HEK293 (cell line): ENCODE data around the gene ZNF367.
A peak's percentile ranks its signal among the peaks of the same experiment; 100 is the strongest.

Experiments
- GLIS1 ChIP-seq: fragments of 450-650 bp; formaldehyde crosslinking; IDR thresholded peaks from 2 replicates; pipeline ENCODE4 v1.5.1; 2016; ENCODE audit warnings: missing biosample characterization, missing genetic modification characterization
- GLIS2 ChIP-seq: fragments of 450-650 bp; formaldehyde crosslinking; IDR thresholded peaks from 2 replicates; pipeline ENCODE4 v1.5.1; 2016; ENCODE audit warnings: missing biosample characterization, missing genetic modification characterization
- REST ChIP-seq: fragments of 450-650 bp; formaldehyde crosslinking; IDR thresholded peaks from 2 replicates; pipeline ENCODE4 v1.5.1; 2016; ENCODE audit warnings: missing biosample characterization, missing genetic modification characterization
- ZBTB20 ChIP-seq: fragments of 450-650 bp; formaldehyde crosslinking; IDR thresholded peaks from 2 replicates; pipeline ENCODE4 v1.5.1; 2016; ENCODE audit warnings: missing biosample characterization, missing genetic modification characterization
- ZBTB26 ChIP-seq: fragments of 450-650 bp; formaldehyde crosslinking; optimal IDR thresholded peaks from 2 replicates; pipeline ENCODE3; 2016; ENCODE audit warnings: missing biosample characterization, mild to moderate bottlenecking, missing genetic modification characterization
- ZBTB49 ChIP-seq: fragments of 450-650 bp; formaldehyde crosslinking; IDR thresholded peaks from 2 replicates; pipeline ENCODE4 v1.5.1; 2016; ENCODE audit warnings: missing biosample characterization, missing genetic modification characterization, low read depth
- ZNF10 ChIP-seq: fragments of 450-650 bp; formaldehyde crosslinking; IDR thresholded peaks from 2 replicates; pipeline ENCODE4 v1.5.1; 2017; ENCODE audit warnings: missing biosample characterization, missing genetic modification characterization
- ZNF140 ChIP-seq: fragments of 450-650 bp; formaldehyde crosslinking; IDR thresholded peaks from 2 replicates; pipeline ENCODE4 v1.5.1; 2016; ENCODE audit warnings: missing biosample characterization, missing genetic modification characterization
- ZNF18 ChIP-seq: fragments of 450-650 bp; formaldehyde crosslinking; IDR thresholded peaks from 2 replicates; pipeline ENCODE4 v1.5.1; 2016; ENCODE audit warnings: missing biosample characterization, missing genetic modification characterization
- ZNF2 ChIP-seq: fragments of 450-650 bp; formaldehyde crosslinking; IDR thresholded peaks from 2 replicates; pipeline ENCODE4 v1.5.1; 2016; ENCODE audit warnings: missing biosample characterization, missing genetic modification characterization
- ZNF211 ChIP-seq: fragments of 450-650 bp; formaldehyde crosslinking; IDR thresholded peaks from 2 replicates; pipeline ENCODE4 v1.5.1; 2016; ENCODE audit warnings: low read depth, missing biosample characterization, missing genetic modification characterization
- ZNF239 ChIP-seq: fragments of 450-650 bp; formaldehyde crosslinking; IDR thresholded peaks from 2 replicates; pipeline ENCODE4 v1.5.1; 2016; ENCODE audit warnings: missing biosample characterization, missing genetic modification characterization
- ZNF302 ChIP-seq: fragments of 450-650 bp; formaldehyde crosslinking; IDR thresholded peaks from 2 replicates; pipeline ENCODE4 v1.5.1; 2016; ENCODE audit warnings: missing biosample characterization, missing genetic modification characterization, low read depth
- ZNF324 ChIP-seq: fragments of 450-650 bp; formaldehyde crosslinking; IDR thresholded peaks from 2 replicates; pipeline ENCODE4 v1.5.1; 2016; ENCODE audit warnings: missing biosample characterization, missing genetic modification characterization
- ZNF335 ChIP-seq: fragments of 450-650 bp; formaldehyde crosslinking; conservative IDR thresholded peaks from 2 replicates; pipeline ENCODE4 v1.5.1; 2016; ENCODE audit warnings: missing biosample characterization, missing genetic modification characterization
- ZNF423 ChIP-seq: fragments of 450-650 bp; formaldehyde crosslinking; IDR thresholded peaks from 2 replicates; pipeline ENCODE4 v1.5.1; 2016; ENCODE audit warnings: missing biosample characterization, missing genetic modification characterization
- ZNF501 ChIP-seq: fragments of 450-650 bp; formaldehyde crosslinking; IDR thresholded peaks from 2 replicates; pipeline ENCODE4 v1.5.1; 2016; ENCODE audit warnings: missing biosample characterization, missing genetic modification characterization
- ZNF510 ChIP-seq: fragments of 450-650 bp; formaldehyde crosslinking; IDR thresholded peaks from 2 replicates; pipeline ENCODE4 v1.5.1; 2018; ENCODE audit warnings: mild to moderate bottlenecking, missing genetic modification characterization, missing biosample characterization; ENCODE audit not compliant: insufficient replicate concordance
- ZNF555 ChIP-seq: fragments of 450-650 bp; formaldehyde crosslinking; conservative IDR thresholded peaks from 2 replicates; pipeline ENCODE4 v1.5.1; 2017; ENCODE audit warnings: missing biosample characterization, mild to moderate bottlenecking, missing genetic modification characterization, inconsistent platforms
- ZNF629 ChIP-seq: fragments of 450-650 bp; formaldehyde crosslinking; IDR thresholded peaks from 2 replicates; pipeline ENCODE4 v1.5.1; 2017; ENCODE audit warnings: missing biosample characterization, missing genetic modification characterization
- ZNF785 ChIP-seq: fragments of 450-650 bp; formaldehyde crosslinking; IDR thresholded peaks from 2 replicates; pipeline ENCODE4 v1.5.1; 2016; ENCODE audit warnings: missing biosample characterization, missing genetic modification characterization
- TF ChIP-seq, protein P1 (sequence below): fragments of 450-650 bp; formaldehyde crosslinking; IDR thresholded peaks from 2 replicates; pipeline ENCODE4 v1.5.1; 2016; ENCODE audit warnings: missing biosample characterization, missing genetic modification characterization
- TF ChIP-seq, protein P2 (sequence below): fragments of 450-650 bp; formaldehyde crosslinking; IDR thresholded peaks from 2 replicates; pipeline ENCODE4 v1.5.1; 2016; ENCODE audit warnings: missing biosample characterization, missing genetic modification characterization
- TF ChIP-seq, protein P3 (sequence below): fragments of 450-650 bp; formaldehyde crosslinking; IDR thresholded peaks from 2 replicates; pipeline ENCODE4 v1.5.1; 2017; ENCODE audit warnings: missing biosample characterization, missing genetic modification characterization

The ZNF367 gene

DNA sequence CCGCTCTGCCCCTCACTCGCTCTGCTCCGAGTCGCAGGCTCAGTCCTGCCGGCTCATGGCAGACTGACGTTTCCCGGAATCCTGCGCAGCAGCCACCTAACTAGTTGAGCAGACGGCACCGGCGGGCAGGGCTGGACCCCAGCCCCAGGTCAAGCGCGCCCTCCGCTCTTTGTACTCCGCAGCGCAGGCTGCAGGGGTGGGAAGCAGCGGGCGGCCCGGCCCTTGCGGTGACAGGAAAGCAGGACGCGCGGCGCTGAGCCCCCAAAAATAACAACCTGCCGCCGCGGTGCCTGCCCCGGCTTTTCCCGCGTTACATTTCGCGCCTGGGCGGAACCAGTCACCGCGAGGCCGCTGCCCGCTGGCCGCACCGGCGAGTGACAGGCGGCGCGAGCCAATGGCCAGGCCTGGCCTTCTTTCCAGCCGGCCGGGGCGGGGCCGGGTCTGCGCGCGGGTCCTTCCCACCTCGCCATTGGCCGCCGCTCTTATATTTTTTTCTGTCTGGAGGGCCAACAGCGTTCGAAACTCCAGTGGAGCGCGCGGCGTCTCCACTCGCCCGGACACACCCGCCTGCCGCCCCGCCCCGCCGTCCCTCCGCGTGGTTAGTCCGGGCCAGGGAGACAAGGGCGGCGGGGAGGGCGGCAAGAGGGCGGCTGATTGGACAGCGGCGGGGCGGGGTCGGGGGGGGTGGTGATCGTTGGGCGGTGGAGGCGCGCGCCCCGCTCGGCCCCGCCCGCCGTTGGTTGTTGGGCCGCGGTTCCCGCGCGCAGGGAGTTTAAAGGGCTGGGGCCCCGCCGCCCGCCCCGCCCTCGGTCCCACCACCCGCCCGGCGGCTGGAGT, at the start of gene ZNF367 (continued):
- TF ChIP-seq, protein P1, sequence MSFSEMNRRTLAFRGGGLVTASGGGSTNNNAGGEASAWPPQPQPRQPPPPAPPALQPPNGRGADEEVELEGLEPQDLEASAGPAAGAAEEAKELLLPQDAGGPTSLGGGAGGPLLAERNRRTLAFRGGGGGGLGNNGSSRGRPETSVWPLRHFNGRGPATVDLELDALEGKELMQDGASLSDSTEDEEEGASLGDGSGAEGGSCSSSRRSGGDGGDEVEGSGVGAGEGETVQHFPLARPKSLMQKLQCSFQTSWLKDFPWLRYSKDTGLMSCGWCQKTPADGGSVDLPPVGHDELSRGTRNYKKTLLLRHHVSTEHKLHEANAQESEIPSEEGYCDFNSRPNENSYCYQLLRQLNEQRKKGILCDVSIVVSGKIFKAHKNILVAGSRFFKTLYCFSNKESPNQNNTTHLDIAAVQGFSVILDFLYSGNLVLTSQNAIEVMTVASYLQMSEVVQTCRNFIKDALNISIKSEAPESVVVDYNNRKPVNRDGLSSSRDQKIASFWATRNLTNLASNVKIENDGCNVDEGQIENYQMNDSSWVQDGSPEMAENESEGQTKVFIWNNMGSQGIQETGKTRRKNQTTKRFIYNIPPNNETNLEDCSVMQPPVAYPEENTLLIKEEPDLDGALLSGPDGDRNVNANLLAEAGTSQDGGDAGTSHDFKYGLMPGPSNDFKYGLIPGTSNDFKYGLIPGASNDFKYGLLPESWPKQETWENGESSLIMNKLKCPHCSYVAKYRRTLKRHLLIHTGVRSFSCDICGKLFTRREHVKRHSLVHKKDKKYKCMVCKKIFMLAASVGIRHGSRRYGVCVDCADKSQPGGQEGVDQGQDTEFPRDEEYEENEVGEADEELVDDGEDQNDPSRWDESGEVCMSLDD = peak; percentile 86
- TF ChIP-seq GLIS2 (tag by site-specific recombination) = peak; percentile 31; the same call in 1 of the 2 replicates
- TF ChIP-seq, protein P2, sequence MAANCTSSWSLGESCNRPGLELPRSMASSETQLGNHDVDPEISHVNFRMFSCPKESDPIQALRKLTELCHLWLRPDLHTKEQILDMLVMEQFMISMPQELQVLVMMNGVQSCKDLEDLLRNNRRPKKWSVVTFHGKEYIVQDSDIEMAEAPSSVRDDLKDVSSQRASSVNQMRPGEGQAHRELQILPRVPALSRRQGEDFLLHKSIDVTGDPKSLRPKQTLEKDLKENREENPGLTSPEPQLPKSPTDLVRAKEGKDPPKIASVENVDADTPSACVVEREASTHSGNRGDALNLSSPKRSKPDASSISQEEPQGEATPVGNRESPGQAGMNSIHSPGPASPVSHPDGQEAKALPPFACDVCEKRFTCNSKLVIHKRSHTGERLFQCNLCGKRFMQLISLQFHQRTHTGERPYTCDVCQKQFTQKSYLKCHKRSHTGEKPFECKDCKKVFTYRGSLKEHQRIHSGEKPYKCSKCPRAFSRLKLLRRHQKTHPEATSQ (tag by site-specific recombination) = no peak
- TF ChIP-seq ZNF335 = peak; percentile 17
- TF ChIP-seq ZNF324 = no peak
- TF ChIP-seq, protein P3, sequence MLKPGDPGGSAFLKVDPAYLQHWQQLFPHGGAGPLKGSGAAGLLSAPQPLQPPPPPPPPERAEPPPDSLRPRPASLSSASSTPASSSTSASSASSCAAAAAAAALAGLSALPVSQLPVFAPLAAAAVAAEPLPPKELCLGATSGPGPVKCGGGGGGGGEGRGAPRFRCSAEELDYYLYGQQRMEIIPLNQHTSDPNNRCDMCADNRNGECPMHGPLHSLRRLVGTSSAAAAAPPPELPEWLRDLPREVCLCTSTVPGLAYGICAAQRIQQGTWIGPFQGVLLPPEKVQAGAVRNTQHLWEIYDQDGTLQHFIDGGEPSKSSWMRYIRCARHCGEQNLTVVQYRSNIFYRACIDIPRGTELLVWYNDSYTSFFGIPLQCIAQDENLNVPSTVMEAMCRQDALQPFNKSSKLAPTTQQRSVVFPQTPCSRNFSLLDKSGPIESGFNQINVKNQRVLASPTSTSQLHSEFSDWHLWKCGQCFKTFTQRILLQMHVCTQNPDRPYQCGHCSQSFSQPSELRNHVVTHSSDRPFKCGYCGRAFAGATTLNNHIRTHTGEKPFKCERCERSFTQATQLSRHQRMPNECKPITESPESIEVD = no peak
- TF ChIP-seq ZNF555 = no peak
- TF ChIP-seq ZBTB49 (tag by site-specific recombination) = no peak
- peak; percentile 70 for TF ChIP-seq ZBTB26 (tag by site-specific recombination)
- TF ChIP-seq ZNF211 (tag by site-specific recombination) = no peak
- TF ChIP-seq ZNF423 = no peak
- no peak for TF ChIP-seq ZNF18 (tag by site-specific recombination)
- TF ChIP-seq ZNF302 (tag by site-specific recombination) = no peak
- peak; percentile 44; the same call in 1 of the 2 replicates for TF ChIP-seq ZBTB20 (tag by site-specific recombination)
- TF ChIP-seq ZNF239 (tag by site-specific recombination) = no peak
- no peak for TF ChIP-seq GLIS1 (tag by site-specific recombination)
- TF ChIP-seq ZNF629 (tag by site-specific recombination) = peak; percentile 54
- TF ChIP-seq REST = no peak
- 0 out of 2 replicates have a peak, but pooled peaks have one; percentile 74 for TF ChIP-seq ZNF501 (tag by site-specific recombination)
- no peak for TF ChIP-seq ZNF510 (tag by site-specific recombination)
- TF ChIP-seq ZNF140 (tag by site-specific recombination) = no peak
- peak; percentile 59; the same call in 1 of the 2 replicates for TF ChIP-seq ZNF10 (tag by site-specific recombination)
- TF ChIP-seq ZNF785 = no peak
- TF ChIP-seq ZNF2 (tag by site-specific recombination) = peak; percentile 75
